Astrocyte (in vitro differentiated cells and primary cell): ENCODE measurements around the gene HMGB4.

Experiments used
- CTCF ChIP-seq: IDR thresholded peaks from 2 replicates; pipeline ENCODE4 v1.5.1; 2011; ENCODE audit warnings: low read depth, mild to moderate bottlenecking, inconsistent platforms, low read length, moderate library complexity; ENCODE audit not compliant: insufficient read depth
- EZH2 ChIP-seq: IDR thresholded peaks from 2 replicates; pipeline ENCODE4 v1.6.1; 2012; ENCODE audit warnings: mild to moderate bottlenecking, low read length, inconsistent platforms; ENCODE audit not compliant: insufficient read depth

GRCh38 chr1:33828059-33828458, 35.8 kb upstream of the HMGB4 start:
- no peak for TF ChIP-seq EZH2
- no peak for TF ChIP-seq CTCF
